Keratinocyte (primary cell): Measurements from ENCODE around the gene SUMO1. TPM values are rescaled to one million over a fixed set of nuclear protein-coding genes. Genes with fewer than 3 reads are reported as not detected.

Experiments used
- DNase-seq: peaks from one replicate; pipeline ENCODE4 v3.0.0-alpha.2; 2011; ENCODE audit warnings: low read depth, missing footprints, low spot score
- FAIRE-seq: peaks from 2 replicates; lab custom pipeline; 2011; peaks lifted over from hg19 to GRCh38; lab: Jason Lieb, UNC
- H2AFZ ChIP-seq: 2 replicates; pipeline ENCODE4 v1.6.0; 2012; ENCODE audit warnings: low read length, control low read depth, inconsistent platforms; ENCODE audit not compliant: control insufficient read depth
- H3K27ac ChIP-seq: 2 replicates; pipeline ENCODE4 v1.5.1; 2011; ENCODE audit warnings: low read length; ENCODE audit not compliant: control insufficient read depth, insufficient read depth
- H3K27me3 ChIP-seq: 3 replicates; pipeline ENCODE4 v1.6.0; 2011; ENCODE audit warnings: low read length; ENCODE audit not compliant: control insufficient read depth, insufficient read depth; ENCODE audit errors: extremely low read depth
- H3K36me3 ChIP-seq, 2 experiments: 2 replicates in 1 of 2; 3 replicates in 1 of 2; pipeline ENCODE4 v1.5.1; 2011; ENCODE audit warnings: low read length in 2 of 2, mild to moderate bottlenecking in 1 of 2; ENCODE audit not compliant: control insufficient read depth in 2 of 2, insufficient read depth in 2 of 2; ENCODE audit errors: extremely low read depth in 1 of 2
- H3K4me1 ChIP-seq: 3 replicates; pipeline ENCODE4 v1.5.1; 2011; ENCODE audit warnings: low read length; ENCODE audit not compliant: control insufficient read depth, insufficient read depth; ENCODE audit errors: extremely low read depth
- H3K4me2 ChIP-seq: 3 replicates; pipeline ENCODE4 v1.6.0; 2011; ENCODE audit warnings: low read depth, low read length; ENCODE audit not compliant: control insufficient read depth, insufficient read depth; ENCODE audit errors: extremely low read depth
- H3K4me3 ChIP-seq, 3 experiments: fragments of 200-600 bp in 1 of 3; sonication (generic) in 1 of 3; 2 replicates in 2 of 3; 3 replicates in 1 of 3; pipeline ENCODE4 v1.5.1; 2011 to 2016; ENCODE audit warnings: low read length in 3 of 3, mild to moderate bottlenecking in 3 of 3, control low read depth in 2 of 3, inconsistent platforms in 1 of 3, low read depth in 1 of 3, mixed read lengths in 1 of 3, mixed run types in 1 of 3, moderate library complexity in 1 of 3; ENCODE audit not compliant: control insufficient read depth in 2 of 3, insufficient read depth in 2 of 3; ENCODE audit errors: extremely low read depth in 1 of 3
- H3K79me2 ChIP-seq: 2 replicates; pipeline ENCODE4 v1.6.0; 2012; ENCODE audit warnings: low read length; ENCODE audit not compliant: control insufficient read depth, insufficient read depth
- H3K9ac ChIP-seq: 3 replicates; pipeline ENCODE4 v1.6.0; 2011; ENCODE audit warnings: low read length; ENCODE audit not compliant: control insufficient read depth, insufficient read depth; ENCODE audit errors: extremely low read depth
- H3K9me1 ChIP-seq: 3 replicates; pipeline ENCODE4 v1.6.0; 2011; ENCODE audit warnings: low read length; ENCODE audit not compliant: control insufficient read depth, insufficient read depth; ENCODE audit errors: extremely low read depth
- H3K9me3 ChIP-seq: 2 replicates; pipeline ENCODE4 v1.5.1; 2012; ENCODE audit warnings: low read depth, low read length; ENCODE audit not compliant: control insufficient read depth
- H4K20me1 ChIP-seq: 3 replicates; pipeline ENCODE4 v1.6.0; 2011; ENCODE audit warnings: low read length; ENCODE audit not compliant: control insufficient read depth, insufficient read depth; ENCODE audit errors: extremely low read depth
- CTCF ChIP-seq, 3 experiments: IDR thresholded peaks in 1 of 3; conservative IDR thresholded peaks in 1 of 3; optimal IDR thresholded peaks in 1 of 3; 2 replicates in 2 of 3; 3 replicates in 1 of 3; pipeline versions ENCODE3 to v1.5.1; 2011; ENCODE audit warnings: low read length in 3 of 3, mild to moderate bottlenecking in 3 of 3, moderate library complexity in 2 of 3, control low read depth in 1 of 3, inconsistent platforms in 1 of 3; ENCODE audit not compliant: insufficient read depth in 2 of 3; ENCODE audit errors: extremely low read depth in 1 of 3
- EZH2 ChIP-seq: IDR thresholded peaks from one replicate; pipeline ENCODE4 v1.6.1; 2012; ENCODE audit warnings: inconsistent platforms, mild to moderate bottlenecking, low read length, moderate library complexity
- dilution Hi-C: fragments of 300-500 bp; cut with MboI; formaldehyde crosslinking; loops from one replicate; pipeline ENCODE4 v1.7.0; 2020; ENCODE audit warnings: low sequenced_read_pairs; ENCODE audit not compliant: extremely low pct_ligation_motif_present
- polyA plus RNA-seq, 5 experiments: library from polyadenylated mRNA; depleted of rRNA in 3 of 5; stranded (reverse) in 3 of 5; stranded (forward) in 1 of 5; unstranded in 1 of 5; fragments of >200 nt; gene quantifications; 1 replicate in 1 of 5; 2 replicates in 3 of 5; 3 replicates in 1 of 5; pipeline versions ENCODE4 v1.2.1 to v1.2.3, GENCODE V29; 2011 to 2012; ENCODE audit warnings: missing spikeins in 2 of 5, low read depth in 1 of 5, low replicate concordance in 1 of 5

SUMO1 gene
- polyA plus RNA-seq, 1 donor (not counting 4 experiments of a cell fraction or from before 2014, with no cell fraction given) = 179 TPM

- dilution Hi-C loops = no loop called here
- Histone ChIP-seq H2AFZ (no peak overlapping the region), H3K4me2 (peak overlapping the region; percentile 90)
Measured at GRCh38 chr2:202267495-202267894, 29.1 kb upstream of the SUMO1 start.

GRCh38 chr2:202265467-202266277 lies 27.3 kb upstream of the SUMO1 start, which contains the start of gene NOP58:
TSS of gene NOP58 (plus strand) at chr2:202265763. CDS start at chr2:202265942, 179 bp downstream.
- Histone ChIP-seq H3K27me3 (no peaks in the 10 kb centered on the region), H2AFZ (peak within 1 kb of the TSS; percentile 68), H3K4me1 (peaks cover 12% of the 10 kb centered on the region), H4K20me1 (peaks cover 24% of the 10 kb centered on the region), H3K27ac (peak within 1 kb of the TSS; percentile 100), H3K9ac (peak within 1 kb of the TSS; percentile 100), H3K9me1 (peaks cover 3% of the 10 kb centered on the region), H3K9me3 (no peaks in the 10 kb centered on the region), H3K4me2 (peak within 1 kb of the TSS; percentile 90), H3K36me3 (peaks cover 0 to 3% of the 10 kb centered on the region in 2 experiments), H3K79me2 (peaks cover 51% of the 10 kb centered on the region), H3K4me3 (peak within 1 kb of the TSS; percentile 99 to 100 (median 99))
- peak; percentile 88 for FAIRE-seq
- dilution Hi-C loops = no loop called here
- TF ChIP-seq EZH2 (no peak), CTCF (optimal IDR thresholded peaks at IDR 0.05 in 1 of 3, IDR thresholded peaks at IDR 0.05 in 1 of 3, conservative IDR thresholded peaks at IDR 0.05 in 1 of 3; ENCODE audit: extremely low read depth in 1 of 3, insufficient read depth in 2 of 3, low read length in 3 of 3) (no peak)
- no peak for DNase-seq

More at GRCh38 chr2:202267495-202267894, 29.1 kb upstream of the SUMO1 start:
- Histone ChIP-seq H3K4me3 (peak overlapping the region; percentile 99 to 100 (median 99)), H4K20me1 (peaks cover 42% of the 10 kb centered on the region), H3K27ac (peak overlapping the region; percentile 100), H3K9ac (peak overlapping the region; percentile 100), H3K79me2 (peaks cover 69% of the 10 kb centered on the region), H3K36me3 (peaks cover 0 to 3% of the 10 kb centered on the region in 2 experiments), H3K27me3 (no peaks in the 10 kb centered on the region), H3K9me1 (peaks cover 3% of the 10 kb centered on the region), H3K4me1 (peaks cover 11% of the 10 kb centered on the region), H3K9me3 (no peaks in the 10 kb centered on the region)
- TF ChIP-seq EZH2 (no peak), CTCF (optimal IDR thresholded peaks at IDR 0.05 in 1 of 3, IDR thresholded peaks at IDR 0.05 in 1 of 3, conservative IDR thresholded peaks at IDR 0.05 in 1 of 3; ENCODE audit: extremely low read depth in 1 of 3, insufficient read depth in 2 of 3, low read length in 3 of 3) (no peak)
- FAIRE-seq (no peak), DNase-seq (no peak)
